Endothelial cell of umbilical vein (primary cell): ENCODE data around the gene COL4A2.

Source experiments
- POLR2A ChIP-seq: IDR thresholded peaks from 2 replicates; pipeline ENCODE4 v1.6.1; 2012; ENCODE audit warnings: low read depth, mild to moderate bottlenecking, control low read depth, low read length
- TF ChIP-seq, protein P1 (sequence below), 2 donors: IDR thresholded peaks; 1 replicate in 1 of 2; 2 replicates in 1 of 2; pipeline ENCODE4 v1.5.1; 2011; ENCODE audit warnings: low read length in 2 of 2, mild to moderate bottlenecking in 2 of 2, moderate library complexity in 2 of 2, control low read depth in 1 of 2, inconsistent platforms in 1 of 2, low read depth in 1 of 2; ENCODE audit not compliant: insufficient read depth in 1 of 2; ENCODE audit errors: extremely low read depth in 1 of 2

DNA sequence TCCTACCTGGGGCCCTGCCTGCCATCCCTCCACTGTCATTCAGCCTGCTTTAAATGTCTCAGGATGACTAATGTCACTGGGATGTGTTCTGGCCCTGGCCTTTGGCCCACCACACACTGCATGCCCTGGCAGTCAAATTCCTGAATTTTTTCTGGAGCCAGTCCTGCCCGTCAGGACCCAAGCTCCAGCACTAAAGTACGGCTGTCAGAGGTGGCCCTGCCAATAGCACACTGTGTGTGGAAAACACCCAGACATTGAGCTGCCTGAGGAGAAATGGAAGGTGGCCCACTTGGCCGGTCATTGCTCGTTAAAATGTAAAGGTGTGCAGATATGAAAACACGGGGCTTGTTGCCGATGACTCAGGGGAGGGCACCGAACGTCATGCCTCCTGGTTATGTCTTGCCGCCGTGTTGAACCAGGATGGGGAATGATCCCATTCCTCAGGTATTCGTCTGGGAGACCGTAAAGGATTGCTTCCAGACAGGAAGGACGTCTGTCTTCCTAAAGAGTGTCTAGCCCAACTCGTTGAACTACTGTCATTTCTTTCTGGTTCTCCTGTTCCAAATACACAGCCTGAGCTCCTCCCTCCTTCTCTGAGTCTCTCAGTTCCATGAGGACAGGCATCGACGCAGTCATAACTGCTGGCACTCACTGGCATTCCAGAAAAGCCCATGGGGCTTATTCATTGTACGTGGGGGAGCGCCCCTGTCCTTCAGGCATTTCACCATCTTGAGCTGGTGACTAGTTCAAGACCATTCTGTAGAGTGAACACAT, 40.6 kb downstream of the COL4A2 start:
- TF ChIP-seq, protein P1, sequence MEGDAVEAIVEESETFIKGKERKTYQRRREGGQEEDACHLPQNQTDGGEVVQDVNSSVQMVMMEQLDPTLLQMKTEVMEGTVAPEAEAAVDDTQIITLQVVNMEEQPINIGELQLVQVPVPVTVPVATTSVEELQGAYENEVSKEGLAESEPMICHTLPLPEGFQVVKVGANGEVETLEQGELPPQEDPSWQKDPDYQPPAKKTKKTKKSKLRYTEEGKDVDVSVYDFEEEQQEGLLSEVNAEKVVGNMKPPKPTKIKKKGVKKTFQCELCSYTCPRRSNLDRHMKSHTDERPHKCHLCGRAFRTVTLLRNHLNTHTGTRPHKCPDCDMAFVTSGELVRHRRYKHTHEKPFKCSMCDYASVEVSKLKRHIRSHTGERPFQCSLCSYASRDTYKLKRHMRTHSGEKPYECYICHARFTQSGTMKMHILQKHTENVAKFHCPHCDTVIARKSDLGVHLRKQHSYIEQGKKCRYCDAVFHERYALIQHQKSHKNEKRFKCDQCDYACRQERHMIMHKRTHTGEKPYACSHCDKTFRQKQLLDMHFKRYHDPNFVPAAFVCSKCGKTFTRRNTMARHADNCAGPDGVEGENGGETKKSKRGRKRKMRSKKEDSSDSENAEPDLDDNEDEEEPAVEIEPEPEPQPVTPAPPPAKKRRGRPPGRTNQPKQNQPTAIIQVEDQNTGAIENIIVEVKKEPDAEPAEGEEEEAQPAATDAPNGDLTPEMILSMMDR (IDR thresholded peaks at IDR 0.05; ENCODE audit: extremely low read depth in 1 of 2, insufficient read depth in 1 of 2, low read depth in 1 of 2, low read length in 2 of 2), result no peak
- TF ChIP-seq POLR2A, result no peak
